T-helper 2 cell treated with Interferon-gamma antibody and Interleukin-4, amounts not matched to agents 5 μg/mL and 100 μg/mL, for 36 hours (primary cell): ENCODE results near the gene C1QTNF5.
A peak's percentile ranks its signal among the peaks of the same experiment; 100 is the strongest.

Experiments
- DNase-seq: peaks from one replicate; pipeline ENCODE4 v3.0.0; 2021; ENCODE audit warnings: low spot score
- H3K27ac Mint-ChIP-seq: one replicate; pipeline ENCODE4 v1.8.0; 2021; ENCODE audit warnings: mild to moderate bottlenecking, mixed read lengths
- H3K27me3 Mint-ChIP-seq: one replicate; pipeline ENCODE4 v1.8.0; 2021; ENCODE audit warnings: low read depth, mixed read lengths
- H3K36me3 Mint-ChIP-seq: one replicate; pipeline ENCODE4 v1.8.0; 2021; ENCODE audit warnings: low read depth, mixed read lengths
- H3K4me1 Mint-ChIP-seq: one replicate; pipeline ENCODE4 v1.8.0; 2021; ENCODE audit warnings: low read depth, mixed read lengths
- H3K4me3 Mint-ChIP-seq: one replicate; pipeline ENCODE4 v1.8.0; 2022; ENCODE audit warnings: mild to moderate bottlenecking, moderate library complexity, mixed read lengths
- H3K9me3 Mint-ChIP-seq: one replicate; pipeline ENCODE4 v1.8.0; 2021; ENCODE audit warnings: mixed read lengths

Gene C1QTNF5

GRCh38 chr11:119355091-119355843 lies 14.6 kb upstream of the C1QTNF5 start:
- Mint-ChIP-seq H3K9me3 (no peaks in the 10 kb centered on the region), H3K27ac (no peak overlapping the region), H3K36me3 (no peaks in the 10 kb centered on the region), H3K4me3 (no peak overlapping the region), H3K4me1 (peaks cover 9% of the 10 kb centered on the region), H3K27me3 (peaks cover 24% of the 10 kb centered on the region)
- no peak for DNase-seq

- Mint-ChIP-seq H3K4me1 (peaks cover 8% of the 10 kb centered on the region), H3K36me3 (no peaks in the 10 kb centered on the region), H3K4me3 (no peak overlapping the region), H3K27ac (no peak overlapping the region), H3K9me3 (no peaks in the 10 kb centered on the region), H3K27me3 (peaks cover 26% of the 10 kb centered on the region)
- DNase-seq: no peak
Measured at GRCh38 chr11:119352857-119353260, 12.2 kb upstream of the C1QTNF5 start.

- Mint-ChIP-seq H3K27ac (no peak overlapping the region), H3K27me3 (peaks cover 35% of the 10 kb centered on the region), H3K4me1 (peaks cover 5% of the 10 kb centered on the region), H3K36me3 (no peaks in the 10 kb centered on the region), H3K4me3 (no peak overlapping the region), H3K9me3 (no peaks in the 10 kb centered on the region)
- DNase-seq: no peak
Measured at GRCh38 chr11:119351232-119351631, 10.5 kb upstream of the C1QTNF5 start.

GRCh38 chr11:119350302-119350701 lies 9.6 kb upstream of the C1QTNF5 start:
- DNase-seq: no peak
- Mint-ChIP-seq H3K27ac (peak overlapping the region; percentile 50), H3K9me3 (no peaks in the 10 kb centered on the region), H3K36me3 (no peaks in the 10 kb centered on the region), H3K4me1 (peaks cover 4% of the 10 kb centered on the region), H3K27me3 (peaks cover 34% of the 10 kb centered on the region), H3K4me3 (peak overlapping the region; percentile 3)

GRCh38 chr11:119347940-119348605 lies 7.4 kb upstream of the C1QTNF5 start:
- Mint-ChIP-seq H3K4me3 (no peak overlapping the region), H3K27ac (no peak overlapping the region), H3K27me3 (peaks cover 34% of the 10 kb centered on the region), H3K9me3 (no peaks in the 10 kb centered on the region), H3K4me1 (peaks cover 4% of the 10 kb centered on the region), H3K36me3 (no peaks in the 10 kb centered on the region)
- no peak for DNase-seq

GRCh38 chr11:119347242-119347641 lies 6.6 kb upstream of the C1QTNF5 start:
- peaks cover 4% of the 10 kb centered on the region for H3K4me1 Mint-ChIP-seq
- no peak for DNase-seq
- H3K27ac Mint-ChIP-seq: no peak overlapping the region
- no peak overlapping the region for H3K4me3 Mint-ChIP-seq
- H3K9me3 Mint-ChIP-seq: no peaks in the 10 kb centered on the region
- H3K27me3 Mint-ChIP-seq: peaks cover 35% of the 10 kb centered on the region
- H3K36me3 Mint-ChIP-seq: no peaks in the 10 kb centered on the region

GRCh38 chr11:119346605-119347004 lies 5.9 kb upstream of the C1QTNF5 start, which contains the start of gene MFRP:
Gene MFRP (minus strand): TSS chr11:119346705. CDS start chr11:119346513, 192 bp downstream.
- no peak for DNase-seq
- Mint-ChIP-seq H3K9me3 (no peaks in the 10 kb centered on the region), H3K27ac (no peak within 1 kb of the TSS), H3K4me1 (peaks cover 4% of the 10 kb centered on the region), H3K36me3 (no peaks in the 10 kb centered on the region), H3K27me3 (peaks cover 38% of the 10 kb centered on the region), H3K4me3 (no peak within 1 kb of the TSS)

- H3K27me3 Mint-ChIP-seq: peaks cover 38% of the 10 kb centered on the region
- H3K36me3 Mint-ChIP-seq: no peaks in the 10 kb centered on the region
- no peak for DNase-seq
Measured at GRCh38 chr11:119345685-119346084, 5.0 kb upstream of the C1QTNF5 start.

GRCh38 chr11:119344291-119345010 lies 3.8 kb upstream of the C1QTNF5 start:
- Mint-ChIP-seq H3K9me3 (no peaks in the 10 kb centered on the region), H3K4me3 (no peak overlapping the region), H3K27ac (no peak overlapping the region), H3K4me1 (peaks cover 6% of the 10 kb centered on the region), H3K27me3 (peaks cover 37% of the 10 kb centered on the region), H3K36me3 (no peaks in the 10 kb centered on the region)
- no peak for DNase-seq

More at GRCh38 chr11:119345685-119346084, 5.0 kb upstream of the C1QTNF5 start:
- no peak overlapping the region for H3K4me3 Mint-ChIP-seq
- H3K4me1 Mint-ChIP-seq: peaks cover 9% of the 10 kb centered on the region
- H3K27ac Mint-ChIP-seq: no peak overlapping the region
- H3K9me3 Mint-ChIP-seq: no peaks in the 10 kb centered on the region

- Mint-ChIP-seq H3K9me3 (no peaks in the 10 kb centered on the region), H3K27ac (no peak overlapping the region), H3K4me3 (no peak overlapping the region), H3K27me3 (peaks cover 44% of the 10 kb centered on the region), H3K36me3 (peaks cover 1% of the 10 kb centered on the region), H3K4me1 (peaks cover 10% of the 10 kb centered on the region)
- DNase-seq: no peak
Measured at GRCh38 chr11:119343726-119344125, 3.0 kb upstream of the C1QTNF5 start.

GRCh38 chr11:119342362-119343130 lies 1.9 kb upstream of the C1QTNF5 start:
- H3K4me1 Mint-ChIP-seq: peaks cover 13% of the 10 kb centered on the region
- peaks cover 46% of the 10 kb centered on the region for H3K27me3 Mint-ChIP-seq
- no peaks in the 10 kb centered on the region for H3K9me3 Mint-ChIP-seq
- H3K4me3 Mint-ChIP-seq: no peak overlapping the region
- no peak for DNase-seq
- peaks cover 4% of the 10 kb centered on the region for H3K36me3 Mint-ChIP-seq
- H3K27ac Mint-ChIP-seq: no peak overlapping the region

GRCh38 chr11:119342023-119342300 lies 1.3 kb upstream of the C1QTNF5 start:
- DNase-seq: no peak
- Mint-ChIP-seq H3K4me1 (peaks cover 16% of the 10 kb centered on the region), H3K27ac (no peak overlapping the region), H3K4me3 (no peak overlapping the region), H3K9me3 (no peaks in the 10 kb centered on the region), H3K36me3 (peaks cover 5% of the 10 kb centered on the region), H3K27me3 (peaks cover 44% of the 10 kb centered on the region)

GRCh38 chr11:119341222-119342022 lies 739 bp upstream of the C1QTNF5 start:
- no peaks in the 10 kb centered on the region for H3K9me3 Mint-ChIP-seq
- H3K27me3 Mint-ChIP-seq: peaks cover 39% of the 10 kb centered on the region
- peaks cover 10% of the 10 kb centered on the region for H3K36me3 Mint-ChIP-seq
- H3K4me3 Mint-ChIP-seq: no peak overlapping the region
- H3K27ac Mint-ChIP-seq: no peak overlapping the region
- no peak for DNase-seq
- peaks cover 19% of the 10 kb centered on the region for H3K4me1 Mint-ChIP-seq
